RKO (cell line): ENCODE measurements around the gene NECTIN3.

Experiments used
- DNase-seq: peaks from one replicate; pipeline ENCODE4 v3.0.0-alpha.2; 2016; ENCODE audit warnings: low spot score

Gene NECTIN3

GRCh38 chr3:111071257-111072030 lies at the start of gene NECTIN3:
Gene NECTIN3 (plus strand): TSS chr3:111071816. CDS start chr3:111072018, 202 bp downstream.
- DNase-seq: peak; percentile 95

GRCh38 chr3:111027868-111028267 lies 43.7 kb upstream of the NECTIN3 start:
- DNase-seq: no peak

DNA sequence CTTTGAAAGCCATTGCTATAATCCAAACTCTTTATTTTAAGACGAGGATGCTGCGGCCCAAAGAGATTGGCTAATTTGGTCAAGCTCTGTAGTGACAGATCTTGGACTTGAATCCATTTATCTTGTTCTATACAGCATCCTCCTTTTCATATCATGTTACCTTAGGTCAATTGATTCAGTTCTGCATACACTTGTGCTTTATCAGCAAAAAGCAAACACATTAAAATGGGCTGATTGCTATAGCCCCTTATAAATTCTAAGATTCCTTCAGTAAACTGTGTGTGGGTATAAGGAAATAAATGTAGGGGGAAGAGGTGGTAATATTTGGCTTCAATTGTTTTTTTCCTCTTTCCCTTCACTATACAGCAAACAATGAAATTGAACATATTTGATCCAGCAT lies 40.1 kb upstream of the NECTIN3 start:
- DNase-seq: no peak

- no peak for DNase-seq
Measured at GRCh38 chr3:111032677-111033076, 38.9 kb upstream of the NECTIN3 start.

- DNase-seq: no peak
Measured at GRCh38 chr3:111033470-111034050, 38.1 kb upstream of the NECTIN3 start.

DNA sequence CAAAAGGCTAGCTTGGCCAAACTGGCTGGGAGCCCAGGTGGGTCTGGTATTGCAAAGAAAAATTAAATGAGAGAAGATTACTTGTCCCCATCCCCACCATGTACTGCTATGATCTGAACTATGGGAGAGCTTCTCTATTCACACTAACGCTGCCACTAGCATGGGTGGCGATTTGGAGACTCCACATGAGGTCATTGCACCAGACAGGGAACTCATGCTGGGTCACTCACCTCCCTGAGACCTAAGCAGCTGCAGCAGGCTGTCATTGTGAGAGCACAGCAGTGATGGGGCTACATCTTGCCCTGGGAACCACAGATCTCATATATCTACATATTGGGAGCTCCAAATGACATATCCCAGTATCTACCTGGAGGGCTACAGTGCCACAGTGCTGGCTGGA lies 36.3 kb upstream of the NECTIN3 start:
- no peak for DNase-seq

GRCh38 chr3:111035902-111036301 lies 35.7 kb upstream of the NECTIN3 start:
- no peak for DNase-seq

DNA sequence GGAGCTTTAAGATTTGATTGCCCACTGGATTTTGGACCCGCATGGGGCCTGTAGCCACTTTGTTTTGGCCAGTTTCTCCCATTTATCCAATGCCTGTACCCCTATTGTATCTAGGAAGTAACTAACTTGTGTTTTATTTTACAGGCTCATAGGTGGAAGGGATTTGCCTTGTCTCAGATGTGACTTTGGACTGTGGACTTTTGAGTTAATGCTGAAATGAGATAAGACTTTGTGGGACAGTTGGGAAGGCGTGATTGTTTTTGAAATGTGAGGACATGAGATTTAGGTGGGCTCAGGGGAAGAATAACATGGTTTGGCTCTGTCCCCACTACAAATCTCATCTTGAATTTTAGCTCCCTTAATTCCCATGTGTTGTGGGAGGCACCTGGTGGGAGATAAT lies 30.7 kb upstream of the NECTIN3 start:
- DNase-seq: no peak

GRCh38 chr3:111045564-111045963 lies 26.1 kb upstream of the NECTIN3 start:
- peak; percentile 19 for DNase-seq

GRCh38 chr3:111047042-111047441 lies 24.6 kb upstream of the NECTIN3 start:
- no peak for DNase-seq

DNA sequence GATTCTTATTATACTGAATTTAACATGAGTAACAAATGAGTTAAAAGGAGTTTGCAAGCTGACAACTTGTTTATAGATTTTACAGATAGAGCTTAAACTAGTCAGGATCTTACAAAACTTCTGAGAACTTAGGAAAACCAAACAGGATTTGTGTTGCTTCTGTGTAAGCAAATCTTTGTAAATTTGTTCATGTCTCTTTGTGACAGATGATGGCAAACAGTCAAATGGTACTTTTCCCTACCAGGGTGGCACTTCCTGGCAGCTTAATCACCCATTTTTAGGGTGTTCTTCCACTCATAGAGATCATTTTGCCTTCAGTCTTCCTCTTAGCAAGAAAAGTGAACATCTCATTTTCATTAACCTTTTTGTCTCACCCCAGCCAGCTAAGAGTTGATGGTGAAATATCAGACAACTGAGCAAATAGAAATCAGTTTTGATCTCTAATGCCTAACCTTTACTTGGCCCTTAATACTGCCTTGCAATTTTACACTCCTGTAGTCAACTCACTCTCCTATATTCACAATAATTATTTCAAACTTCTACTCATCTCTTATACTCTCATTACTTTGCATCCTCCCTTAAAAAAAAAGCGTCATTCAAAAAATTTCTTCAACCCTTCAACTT lies 23.7 kb upstream of the NECTIN3 start:
- no peak for DNase-seq

DNA sequence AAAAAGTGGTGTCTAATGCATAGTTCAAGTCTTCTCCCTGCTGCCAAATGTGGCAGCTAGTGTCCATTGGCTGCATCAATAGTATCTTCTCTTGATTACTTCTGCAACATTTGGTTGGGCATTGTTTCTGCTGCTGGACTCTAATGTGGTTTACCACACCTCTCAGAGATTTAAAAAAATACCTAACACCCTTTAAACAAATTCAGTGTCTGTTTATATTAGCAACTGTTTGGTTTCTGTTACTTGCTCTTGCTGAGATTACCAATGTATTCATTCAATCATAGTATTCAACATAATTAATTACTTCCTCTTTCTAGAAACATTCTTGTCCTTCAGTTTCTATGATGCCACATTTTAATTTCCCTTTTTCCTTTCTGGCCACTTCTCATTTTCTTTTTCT lies 20.3 kb upstream of the NECTIN3 start:
- DNase-seq: no peak

DNA sequence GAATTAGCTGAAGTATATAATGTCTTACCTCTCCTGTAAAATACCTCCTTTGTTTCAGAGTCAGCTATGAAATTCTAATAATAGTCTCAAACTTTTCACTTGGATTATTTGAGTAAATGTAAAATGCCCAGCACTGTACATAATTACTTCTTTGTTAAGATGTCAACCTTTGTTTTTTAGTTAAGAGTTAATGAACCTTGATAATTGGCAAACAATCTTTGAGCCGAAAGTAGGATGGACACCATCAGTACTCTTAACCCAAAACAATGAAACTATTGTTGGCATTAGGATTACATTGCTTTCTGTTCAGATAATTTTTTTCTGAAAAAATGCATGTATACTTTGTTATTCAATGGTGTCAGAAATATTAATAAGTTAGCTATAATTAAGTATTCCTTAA lies 3.0 kb upstream of the NECTIN3 start:
- no peak for DNase-seq

- peak; percentile 16 for DNase-seq
Measured at GRCh38 chr3:111069974-111070771, 1.4 kb upstream of the NECTIN3 start.

DNA sequence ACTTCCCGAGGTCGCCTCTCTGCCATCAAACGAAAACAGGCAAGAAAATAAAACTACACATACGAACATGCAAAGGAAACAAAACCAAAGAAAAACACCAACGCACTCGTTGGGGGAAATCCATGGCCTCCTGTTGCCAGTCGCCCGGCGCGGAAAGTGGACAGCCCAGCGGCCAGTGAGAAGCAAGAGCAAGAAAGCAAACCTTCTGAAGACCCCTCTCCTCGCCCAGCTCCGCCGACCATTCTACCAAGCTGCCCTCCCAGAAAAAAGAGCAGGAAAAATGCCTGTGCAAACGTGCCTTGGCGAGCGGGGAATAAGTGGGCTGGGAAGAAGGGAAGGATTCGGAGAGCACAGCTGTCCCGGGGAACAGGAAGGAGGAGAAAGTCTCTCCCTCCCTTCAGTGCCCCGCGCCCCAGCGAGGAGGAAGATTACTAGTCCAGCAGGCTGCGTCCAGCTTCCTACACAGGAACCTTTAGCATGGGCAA lies 802 bp upstream of the NECTIN3 start:
- DNase-seq: no peak

DNA sequence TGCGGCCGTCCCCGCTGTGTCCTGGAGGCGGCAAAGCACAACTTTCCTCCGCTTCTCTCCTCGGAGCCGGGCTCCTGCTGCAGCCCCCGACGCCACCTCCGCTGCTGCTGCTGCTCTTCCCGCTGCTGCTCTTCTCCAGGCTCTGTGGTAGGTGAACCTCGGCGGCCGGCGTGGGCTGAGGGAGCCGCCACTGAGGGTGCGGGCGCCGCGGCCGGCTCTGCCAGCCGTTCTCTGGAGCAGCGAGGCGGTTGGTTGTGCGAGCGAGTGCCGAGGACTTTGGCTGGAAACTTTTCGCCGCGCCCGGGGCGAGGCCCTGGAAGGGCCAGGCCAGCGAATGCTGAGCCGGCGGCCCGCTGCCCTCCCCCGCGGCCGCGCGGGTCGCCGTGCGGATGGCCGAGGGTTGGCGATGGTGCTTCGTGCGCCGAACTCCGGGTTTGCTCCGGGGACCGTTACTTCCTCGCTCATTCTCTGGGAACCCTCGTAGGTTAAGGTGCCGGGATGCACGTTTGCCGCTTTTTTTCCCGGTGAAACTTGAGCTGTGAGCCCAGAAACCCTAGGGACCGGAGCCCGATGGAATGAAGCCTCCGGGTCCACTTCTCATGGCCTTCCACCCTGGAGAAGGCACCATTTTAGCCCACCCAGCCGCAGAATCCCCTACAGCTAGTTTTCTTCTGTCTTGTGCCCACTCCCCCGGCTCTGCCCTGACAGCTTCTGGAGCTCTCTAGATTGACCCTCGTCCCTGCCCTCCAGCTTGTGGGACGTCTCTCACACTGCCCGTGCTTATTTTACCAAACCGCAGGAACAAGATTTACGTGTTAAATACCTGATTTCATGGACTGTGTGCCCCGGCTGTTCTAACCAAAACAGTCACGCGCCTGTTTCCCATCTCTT lies 660 bp downstream of the NECTIN3 start:
- DNase-seq: peak; percentile 31

DNA sequence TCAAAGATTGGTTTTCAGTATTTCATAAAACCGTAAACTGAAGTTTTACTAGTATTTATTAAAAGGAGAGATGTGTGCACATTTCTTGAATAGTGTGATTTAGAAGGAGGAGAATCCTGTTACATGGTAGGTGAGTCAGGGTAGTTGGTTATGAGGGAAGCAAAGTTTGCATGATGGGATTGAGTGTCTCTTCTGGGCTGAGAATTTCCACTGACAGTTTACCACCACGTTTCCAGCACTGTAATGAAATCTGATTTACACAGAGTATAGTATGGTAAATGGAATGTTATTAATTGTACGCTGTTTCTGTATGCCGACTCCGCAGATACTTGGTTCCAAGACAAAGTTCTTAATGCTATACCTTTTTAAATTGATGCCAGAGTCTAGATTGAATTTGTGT lies 1.6 kb downstream of the NECTIN3 start:
- peak; percentile 52 for DNase-seq

DNA sequence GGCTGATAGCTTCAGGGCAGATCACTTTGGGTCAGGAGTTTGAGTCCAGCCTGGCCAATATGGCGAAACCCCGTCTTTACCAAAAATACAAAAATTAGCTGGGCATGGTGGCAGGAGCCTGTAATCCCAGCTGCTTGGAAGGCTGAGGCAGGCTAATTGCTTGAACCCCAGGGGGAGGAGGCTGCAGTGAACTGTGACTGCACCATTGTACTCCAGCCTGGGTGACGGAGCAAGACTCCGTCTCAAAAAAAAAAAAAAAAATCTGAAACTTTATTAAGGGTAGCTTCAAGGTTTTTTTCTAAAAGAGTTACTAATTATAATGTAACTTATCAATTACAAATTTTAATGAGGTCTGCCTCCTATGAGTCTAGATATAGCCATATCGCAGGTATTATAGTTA lies 5.1 kb downstream of the NECTIN3 start:
- no peak for DNase-seq

- no peak for DNase-seq
Measured at GRCh38 chr3:111077369-111077768, 5.8 kb downstream of the NECTIN3 start.

GRCh38 chr3:111080413-111080812 lies 8.8 kb downstream of the NECTIN3 start:
- peak; percentile 63 for DNase-seq

DNA sequence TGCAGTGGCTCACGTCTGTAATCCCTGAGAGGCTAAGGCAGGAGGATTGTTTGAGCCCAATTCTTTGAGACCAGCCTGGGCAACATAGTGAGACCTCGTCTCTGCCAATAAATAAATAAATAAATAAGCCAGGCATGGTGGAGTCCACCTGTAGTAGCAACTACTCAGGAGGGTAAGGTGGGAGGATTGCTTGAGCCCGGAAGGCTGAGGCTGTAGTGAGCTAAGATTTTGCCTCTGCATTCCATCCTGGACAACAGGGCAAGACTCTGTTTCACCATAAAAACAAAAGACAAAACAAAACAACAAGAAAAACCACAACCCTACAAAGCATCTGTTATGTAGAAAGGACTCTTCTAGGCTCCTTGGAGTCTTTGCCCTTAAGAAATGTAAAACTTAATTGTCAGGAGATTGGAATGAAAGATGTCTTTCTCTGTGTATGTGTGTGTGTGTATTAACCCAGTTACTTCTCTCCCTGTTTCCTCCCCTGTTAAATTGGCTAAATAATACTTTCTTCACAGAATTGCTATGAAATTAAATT lies 9.5 kb downstream of the NECTIN3 start:
- no peak for DNase-seq
